H9 (cell line): ENCODE measurements around the gene ARL6IP6. TPM values are rescaled to one million over a fixed set of nuclear protein-coding genes. Genes with fewer than 3 reads are reported as not detected.

Experiments used
- DNase-seq: peaks from one replicate; pipeline ENCODE4 v3.0.0-alpha.2; 2017
- H2AFZ ChIP-seq: one replicate; pipeline ENCODE4 v1.6.1; 2013; ENCODE audit warnings: mild to moderate bottlenecking, low read length, control low read depth, moderate library complexity
- H2AK5ac ChIP-seq: 2 replicates; pipeline ENCODE4 v1.6.1; 2013; ENCODE audit warnings: low read length, control low read depth, mixed read lengths; ENCODE audit not compliant: insufficient read length
- H2BK120ac ChIP-seq: one replicate; pipeline ENCODE4 v1.6.1; 2013; ENCODE audit warnings: low read depth, mild to moderate bottlenecking, low read length, control low read depth, inconsistent platforms; ENCODE audit not compliant: poor library complexity, severe bottlenecking
- H2BK12ac ChIP-seq: 2 replicates; pipeline ENCODE4 v1.6.1; 2013; ENCODE audit warnings: low read length, control low read depth, mixed read lengths, low read depth; ENCODE audit not compliant: insufficient read length
- H2BK15ac ChIP-seq: 2 replicates; pipeline ENCODE4 v1.6.1; 2013; ENCODE audit warnings: low read depth, low read length, control low read depth
- H2BK20ac ChIP-seq: one replicate; pipeline ENCODE4 v1.6.1; 2013; ENCODE audit warnings: low read depth, mild to moderate bottlenecking, low read length, control low read depth, inconsistent platforms; ENCODE audit not compliant: poor library complexity, severe bottlenecking
- H2BK5ac ChIP-seq: 2 replicates; pipeline ENCODE4 v1.6.1; 2013; ENCODE audit warnings: low read length, control low read depth, mixed read lengths; ENCODE audit not compliant: insufficient read length
- H3K14ac ChIP-seq: 2 replicates; pipeline ENCODE4 v1.6.1; 2013; ENCODE audit warnings: low read length, control low read depth; ENCODE audit not compliant: insufficient read depth
- H3K18ac ChIP-seq: 2 replicates; pipeline ENCODE4 v1.6.1; 2013; ENCODE audit warnings: low read depth, mild to moderate bottlenecking, mixed read lengths, low read length, control low read depth; ENCODE audit not compliant: insufficient read length
- H3K23ac ChIP-seq: 2 replicates; pipeline ENCODE4 v1.6.1; 2013; ENCODE audit warnings: low read length, control low read depth, mixed read lengths, low read depth; ENCODE audit not compliant: insufficient read length
- H3K23me2 ChIP-seq: 2 replicates; pipeline ENCODE4 v1.6.1; 2013; ENCODE audit warnings: low read depth, mild to moderate bottlenecking, mixed read lengths, low read length, control low read depth; ENCODE audit not compliant: insufficient read length, poor library complexity, severe bottlenecking
- H3K27ac ChIP-seq: 2 replicates; pipeline ENCODE4 v1.5.1; 2013; ENCODE audit warnings: low read length, control low read depth, mixed read lengths, low read depth; ENCODE audit not compliant: insufficient read length
- H3K27me3 ChIP-seq: 2 replicates; pipeline ENCODE4 v1.6.1; 2013; ENCODE audit warnings: low read length, control low read depth, inconsistent platforms; ENCODE audit not compliant: insufficient read depth
- H3K4ac ChIP-seq: 2 replicates; pipeline ENCODE4 v1.6.1; 2013; ENCODE audit warnings: low read depth, mild to moderate bottlenecking, control low read depth, inconsistent platforms, low read length, moderate library complexity
- H3K4me1 ChIP-seq: 2 replicates; pipeline ENCODE4 v1.6.1; 2013; ENCODE audit warnings: low read length, control low read depth, inconsistent platforms; ENCODE audit not compliant: insufficient read depth
- H3K4me2 ChIP-seq: 2 replicates; pipeline ENCODE4 v1.6.1; 2013; ENCODE audit warnings: low read length, control low read depth, mixed read lengths; ENCODE audit not compliant: insufficient read length, insufficient read depth
- H3K56ac ChIP-seq: 2 replicates; pipeline ENCODE4 v1.6.1; 2013; ENCODE audit warnings: low read depth, mild to moderate bottlenecking, mixed read lengths, low read length, control low read depth; ENCODE audit not compliant: insufficient read length
- H3K79me1 ChIP-seq: 2 replicates; pipeline ENCODE4 v1.6.1; 2013; ENCODE audit warnings: low read depth, mild to moderate bottlenecking, moderate library complexity, low read length, control low read depth, inconsistent platforms; ENCODE audit not compliant: insufficient read depth, poor library complexity, severe bottlenecking
- H3K79me2 ChIP-seq: 2 replicates; pipeline ENCODE4 v1.6.1; 2013; ENCODE audit warnings: low read length, control low read depth, inconsistent platforms; ENCODE audit not compliant: insufficient read depth
- H3K9ac ChIP-seq: 2 replicates; pipeline ENCODE4 v1.6.1; 2013; ENCODE audit warnings: low read length, control low read depth, mixed read lengths; ENCODE audit not compliant: insufficient read length; ENCODE audit errors: extremely low read depth
- H3K9me3 ChIP-seq: one replicate; pipeline ENCODE4 v1.6.1; 2013; ENCODE audit warnings: low read depth, low read length, inconsistent platforms; ENCODE audit not compliant: control insufficient read depth
- H3T11ph ChIP-seq: one replicate; pipeline ENCODE4 v1.6.1; 2013; ENCODE audit warnings: mild to moderate bottlenecking, low read length, control low read depth, inconsistent platforms
- H4K20me1 ChIP-seq: one replicate; pipeline ENCODE4 v1.6.1; 2013; ENCODE audit not compliant: control insufficient read depth, insufficient read length, insufficient read depth
- H4K5ac ChIP-seq: 2 replicates; pipeline ENCODE4 v1.6.1; 2013; ENCODE audit warnings: low read depth, mild to moderate bottlenecking, mixed read lengths, low read length, control low read depth; ENCODE audit not compliant: insufficient read length
- H4K8ac ChIP-seq: replicated peaks from 2 replicates; pipeline ENCODE4 v1.6.1; 2013; ENCODE audit warnings: low read length, control low read depth, mixed read lengths, low read depth; ENCODE audit not compliant: insufficient read length
- H4K91ac ChIP-seq: 2 replicates; pipeline ENCODE4 v1.6.1; 2013; ENCODE audit warnings: low read depth, mild to moderate bottlenecking, moderate library complexity, mixed read lengths, low read length, control low read depth; ENCODE audit not compliant: insufficient read length
- H3K27ac Mint-ChIP-seq, 3 experiments: 2 replicates in 2 of 3; 3 replicates in 1 of 3; pipeline ENCODE4 v1.8.0; 2020 to 2021; ENCODE audit warnings: mixed read lengths in 3 of 3, mild to moderate bottlenecking in 1 of 3, moderate library complexity in 1 of 3
- H3K27me3 Mint-ChIP-seq: 2 replicates; pipeline ENCODE4 v1.8.0; 2021; ENCODE audit warnings: low read depth, mild to moderate bottlenecking, moderate library complexity, mixed read lengths
- H3K36me3 Mint-ChIP-seq, 3 experiments: 2 replicates in 2 of 3; 3 replicates in 1 of 3; pipeline ENCODE4 v1.8.0; 2020 to 2021; ENCODE audit warnings: low read depth in 3 of 3, mixed read lengths in 3 of 3; ENCODE audit not compliant: insufficient read depth in 1 of 3
- H3K4me1 Mint-ChIP-seq, 2 experiments: 2 replicates each; pipeline ENCODE4 v1.8.0; 2020; ENCODE audit warnings: mixed read lengths in 2 of 2
- H3K4me3 Mint-ChIP-seq, 2 experiments: 2 replicates in 1 of 2; 3 replicates in 1 of 2; pipeline ENCODE4 v1.8.0; 2020 to 2021; ENCODE audit warnings: mild to moderate bottlenecking in 2 of 2, mixed read lengths in 2 of 2, moderate library complexity in 1 of 2
- H3K9me3 Mint-ChIP-seq, 2 experiments: 2 replicates in 1 of 2; 3 replicates in 1 of 2; pipeline ENCODE4 v1.8.0; 2020; ENCODE audit warnings: mild to moderate bottlenecking in 2 of 2, mixed read lengths in 2 of 2, moderate library complexity in 1 of 2
- CTCF ChIP-seq: fragments of 200-600 bp; sonication (generic); conservative IDR thresholded peaks from 3 replicates; pipeline ENCODE4 v1.8.0; 2021; ENCODE audit warnings: antibody characterized with exemption, mild to moderate bottlenecking
- WGBS: extraction: QIAGEN DNeasy Blood & Tissue Kit; methylation state at CpG from one replicate; pipeline ENCODE4 v1.1.7; 2013; ENCODE audit warnings: missing lambda C conversion rate, low lambda C conversion rate, mixed read lengths; ENCODE audit not compliant: insufficient read length; ENCODE audit errors: extremely low coverage; 5-methylcytosine and 5-hydroxymethylcytosine counted together
- total RNA-seq: library from RNA; stranded (reverse); gene quantifications from 2 replicates; pipeline ENCODE4 v1.2.1, GENCODE V29; 2021

ARL6IP6 gene
- total RNA-seq, 1 experiment from 2014 or later: 27.3 TPM

- H3K9me3 Mint-ChIP-seq: no peaks in the 10 kb centered on the region; a peak in 3 of 5 replicates
- Histone ChIP-seq H3K23ac (no peak overlapping the region), H3K9ac (no peak overlapping the region), H4K8ac (no peak overlapping the region), H3K9me3 (no peaks in the 10 kb centered on the region), H3K79me2 (peaks cover 45% of the 10 kb centered on the region; the same call in 1 of the 2 replicates), H2AFZ (no peak overlapping the region), H2BK20ac (no peak overlapping the region), H3K4me1 (no peaks in the 10 kb centered on the region; the same call in 1 of the 2 replicates), H2BK120ac (no peak overlapping the region), H4K5ac (no peak overlapping the region), H3K4ac (no peak overlapping the region), H3T11ph (no peak overlapping the region), H3K27me3 (no peaks in the 10 kb centered on the region), H3K56ac (no peak overlapping the region), H3K14ac (no peak overlapping the region), H3K27ac (no peak overlapping the region), H3K4me2 (no peak overlapping the region), H4K91ac (no peak overlapping the region), H4K20me1 (no peaks in the 10 kb centered on the region), H3K23me2 (no peaks in the 10 kb centered on the region), H3K18ac (no peak overlapping the region), H2AK5ac (no peak overlapping the region), H2BK12ac (no peak overlapping the region), H2BK15ac (no peak overlapping the region), H3K79me1 (peaks cover 2% of the 10 kb centered on the region), H2BK5ac (no peak overlapping the region)
- no CpG with 5 or more reads among the region's 1 CpG for WGBS
- TF ChIP-seq CTCF: no peak
- no peak overlapping the region; a peak in 1 of 7 replicates for H3K27ac Mint-ChIP-seq
- H3K4me3 Mint-ChIP-seq: peak overlapping the region; percentile 97 to 99; a peak in 4 of 5 replicates
- peaks cover 40 to 54% (median 52%) of the 10 kb centered on the region in 3 experiments for H3K36me3 Mint-ChIP-seq
- peaks cover 16% of the 10 kb centered on the region in 2 experiments for H3K4me1 Mint-ChIP-seq
- no peaks in the 10 kb centered on the region for H3K27me3 Mint-ChIP-seq
- DNase-seq: no peak
Measured at GRCh38 chr2:152715112-152715511, 3.3 kb upstream of the ARL6IP6 start.
